Left renal cortex interstitium (tissue), 4 donors: Measurements from ENCODE around the gene KCTD13. TPM values are rescaled to one million over a fixed set of nuclear protein-coding genes. Genes with fewer than 3 reads are reported as not detected.
"Not testable (repeated sequence)": the region's sequence is repeated elsewhere in the genome, so short reads cannot be mapped to it uniquely, and the experiment has no call there.

Experiments used
- DNase-seq, 4 donors: peaks; one replicate each; pipeline ENCODE4 v3.0.0-alpha.2; 2013; ENCODE audit warnings: low read depth in 4 of 4, low spot score in 2 of 4, missing footprints in 1 of 4
- polyA plus RNA-seq, 4 donors: library from polyadenylated mRNA; unstranded; fragments of 120-200 nt; gene quantifications; one replicate each; pipeline ENCODE4 v1.2.1, GENCODE V29; 2013; ENCODE audit not compliant: insufficient read length in 4 of 4

Gene KCTD13
- 10 to 100 TPM; 10.5 to 34.1 (median 22.2) TPM for polyA plus RNA-seq

- DNase-seq, result peak; percentile 81 to 89 (median 86)
Observed at GRCh38 chr16:29925781-29926710, at the start of gene KCTD13. TSS of gene KCTD13 (minus strand) at chr16:29926226. CDS start at chr16:29926033, 193 bp downstream.

- DNase-seq, result no peak
Observed at GRCh38 chr16:29975134-29975538, 49.1 kb upstream of the KCTD13 start.

GRCh38 chr16:29974291-29975133 lies 48.5 kb upstream of the KCTD13 start:
- no peak for DNase-seq

- peak; percentile 92 to 98 (median 97) for DNase-seq
Observed at GRCh38 chr16:29973384-29974246, 47.6 kb upstream of the KCTD13 start, which contains the start of gene TAOK2. TSS of gene TAOK2 (plus strand) at chr16:29973868. CDS start at chr16:29977773, 3,905 bp downstream.

GRCh38 chr16:29972992-29973383 lies 47.0 kb upstream of the KCTD13 start:
- no peak for DNase-seq

GRCh38 chr16:29972500-29972899 lies 46.5 kb upstream of the KCTD13 start:
- DNase-seq, result no peak

- no peak for DNase-seq
Observed at GRCh38 chr16:29971304-29971703, 45.3 kb upstream of the KCTD13 start.

GRCh38 chr16:29968205-29968604 lies 42.2 kb upstream of the KCTD13 start:
- no peak for DNase-seq

- no peak for DNase-seq
Observed at GRCh38 chr16:29963021-29963743, 37.2 kb upstream of the KCTD13 start.

GRCh38 chr16:29962344-29962994 lies 36.4 kb upstream of the KCTD13 start:
- DNase-seq, result no peak

- DNase-seq, result peak; percentile 81 to 88 (median 86)
Observed at GRCh38 chr16:29961479-29962343, 35.7 kb upstream of the KCTD13 start, which contains the start of gene TMEM219. TSS of gene TMEM219 (plus strand) at chr16:29962079. CDS start at chr16:29963144, 1,065 bp downstream.

GRCh38 chr16:29961127-29961478 lies 35.1 kb upstream of the KCTD13 start:
- DNase-seq, result no peak

GRCh38 chr16:29959821-29960220 lies 33.8 kb upstream of the KCTD13 start:
- DNase-seq, result not testable (repeated sequence)

- no peak for DNase-seq
Observed at GRCh38 chr16:29959293-29959692, 33.3 kb upstream of the KCTD13 start.

GRCh38 chr16:29958756-29959155 lies 32.7 kb upstream of the KCTD13 start:
- DNase-seq, result no peak

- no peak for DNase-seq
Observed at GRCh38 chr16:29951625-29952365, 25.8 kb upstream of the KCTD13 start.

GRCh38 chr16:29950806-29951461 lies 24.9 kb upstream of the KCTD13 start:
- no peak for DNase-seq
